Adrenal gland (tissue), 5 donors: ENCODE data around the gene TRAPPC1.

Experiments used
- POLR2A ChIP-seq, 2 donors: fragments of 450-650 bp; IDR thresholded peaks; one replicate each; pipeline ENCODE4 v1.6.1; 2017; ENCODE audit warnings: antibody characterized with exemption in 2 of 2, mild to moderate bottlenecking in 2 of 2, moderate library complexity in 1 of 2
- TF ChIP-seq, protein P1 (sequence below), 6 experiments: fragments of 450-650 bp in 4 of 6; fragments of 200-600 bp in 2 of 6; sonication (generic) in 1 of 6; IDR thresholded peaks; 1 replicate in 5 of 6; 2 replicates in 1 of 6; pipeline versions ENCODE4 v1.5.1 to v1.8.0; 2016 to 2021; ENCODE audit warnings: antibody characterized with exemption in 6 of 6, mild to moderate bottlenecking in 2 of 6, moderate library complexity in 1 of 6
- donor health status: DM: no; HTN: no; CAD: no.

GRCh38 chr17:7947651-7948050 is 15.9 kb upstream of the TRAPPC1 start:
- TF ChIP-seq, protein P1, sequence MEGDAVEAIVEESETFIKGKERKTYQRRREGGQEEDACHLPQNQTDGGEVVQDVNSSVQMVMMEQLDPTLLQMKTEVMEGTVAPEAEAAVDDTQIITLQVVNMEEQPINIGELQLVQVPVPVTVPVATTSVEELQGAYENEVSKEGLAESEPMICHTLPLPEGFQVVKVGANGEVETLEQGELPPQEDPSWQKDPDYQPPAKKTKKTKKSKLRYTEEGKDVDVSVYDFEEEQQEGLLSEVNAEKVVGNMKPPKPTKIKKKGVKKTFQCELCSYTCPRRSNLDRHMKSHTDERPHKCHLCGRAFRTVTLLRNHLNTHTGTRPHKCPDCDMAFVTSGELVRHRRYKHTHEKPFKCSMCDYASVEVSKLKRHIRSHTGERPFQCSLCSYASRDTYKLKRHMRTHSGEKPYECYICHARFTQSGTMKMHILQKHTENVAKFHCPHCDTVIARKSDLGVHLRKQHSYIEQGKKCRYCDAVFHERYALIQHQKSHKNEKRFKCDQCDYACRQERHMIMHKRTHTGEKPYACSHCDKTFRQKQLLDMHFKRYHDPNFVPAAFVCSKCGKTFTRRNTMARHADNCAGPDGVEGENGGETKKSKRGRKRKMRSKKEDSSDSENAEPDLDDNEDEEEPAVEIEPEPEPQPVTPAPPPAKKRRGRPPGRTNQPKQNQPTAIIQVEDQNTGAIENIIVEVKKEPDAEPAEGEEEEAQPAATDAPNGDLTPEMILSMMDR (IDR thresholded peaks at IDR 0.05), result no peak
- TF ChIP-seq POLR2A (IDR thresholded peaks at IDR 0.05), result no peak
